Measurements from ENCODE around the gene SLC24A1. TPM values are rescaled to one million over a fixed set of nuclear protein-coding genes. Genes with fewer than 3 reads are reported as not detected.

The SLC24A1 gene
- total RNA-seq, 2 experiments from 2014 or later: 4.3 to 5.4 TPM

- ChIA-PET CTCF (interaction anchor here (0.7 to 1.3 kb wide), 2 partner anchors 13 to 22 kb away, joined by 3 to 4 read pairs; no protein-coding TSS in a partner anchor), POLR2A (interaction anchor here (1.0 kb wide), 1 partner anchor 8 kb away, joined by 3 read pairs; no protein-coding TSS in a partner anchor)
- no peak for DNase-seq
- Mint-ChIP-seq H3K27me3 (no peaks in the 10 kb centered on the region), H3K27ac (no peak overlapping the region), H3K36me3 (ENCODE audit: low read depth) (peaks cover under 1% of the 10 kb centered on the region), H3K9me3 (no peaks in the 10 kb centered on the region), H3K4me3 (no peak overlapping the region), H3K4me1 (peaks cover 6% of the 10 kb centered on the region)
Observed at GRCh38 chr15:65645392-65645791, 23.7 kb downstream of the SLC24A1 start.

GRCh38 chr15:65646486-65646885, 24.7 kb downstream of the SLC24A1 start:
- Mint-ChIP-seq H3K9me3 (no peaks in the 10 kb centered on the region), H3K4me1 (peaks cover 12% of the 10 kb centered on the region), H3K36me3 (ENCODE audit: low read depth) (peaks cover 2% of the 10 kb centered on the region), H3K27me3 (no peaks in the 10 kb centered on the region), H3K4me3 (no peak overlapping the region), H3K27ac (no peak overlapping the region)
- no peak for DNase-seq
- CTCF ChIA-PET: interaction anchor here (1.0 kb wide), 1 partner anchor 16 kb away, joined by 3 read pairs; no protein-coding TSS in a partner anchor
- POLR2A ChIA-PET: no interaction called here

- peaks cover 12% of the 10 kb centered on the region for H3K4me1 Mint-ChIP-seq
- POLR2A ChIA-PET: no interaction called here
Observed at GRCh38 chr15:65650312-65651041, 28.7 kb downstream of the SLC24A1 start.

GRCh38 chr15:65651042-65651322, 29.2 kb downstream of the SLC24A1 start:
- no peak for DNase-seq
- no peak overlapping the region for H3K4me3 Mint-ChIP-seq
- POLR2A ChIA-PET: no interaction called here
- H3K36me3 Mint-ChIP-seq (ENCODE audit: low read depth): peaks cover 5% of the 10 kb centered on the region
- no peaks in the 10 kb centered on the region for H3K27me3 Mint-ChIP-seq
- peaks cover 12% of the 10 kb centered on the region for H3K4me1 Mint-ChIP-seq
- CTCF ChIA-PET: no interaction called here
- H3K27ac Mint-ChIP-seq: no peak overlapping the region
- no peaks in the 10 kb centered on the region for H3K9me3 Mint-ChIP-seq

More at GRCh38 chr15:65650312-65651041, 28.7 kb downstream of the SLC24A1 start:
- peaks cover 5% of the 10 kb centered on the region for H3K36me3 Mint-ChIP-seq (ENCODE audit: low read depth)
- no peaks in the 10 kb centered on the region for H3K9me3 Mint-ChIP-seq
- no peak overlapping the region for H3K4me3 Mint-ChIP-seq
- no peak overlapping the region for H3K27ac Mint-ChIP-seq
- H3K27me3 Mint-ChIP-seq: no peaks in the 10 kb centered on the region
- DNase-seq: no peak
- CTCF ChIA-PET: interaction anchor here (1.2 to 1.7 kb wide), 3 partner anchors 12 to 17 kb away, joined by 4 to 8 read pairs (median 4); no protein-coding TSS in a partner anchor

- peaks cover 7% of the 10 kb centered on the region for H3K36me3 Mint-ChIP-seq (ENCODE audit: low read depth)
- DNase-seq: no peak
- H3K27ac Mint-ChIP-seq: no peak overlapping the region
- no peaks in the 10 kb centered on the region for H3K27me3 Mint-ChIP-seq
- peaks cover 12% of the 10 kb centered on the region for H3K4me1 Mint-ChIP-seq
- ChIA-PET CTCF (interaction anchor here (0.6 kb wide), 1 partner anchor 88 kb away, joined by 4 read pairs; no protein-coding TSS in a partner anchor), POLR2A (no interaction called here)
- H3K9me3 Mint-ChIP-seq: no peaks in the 10 kb centered on the region
- no peak overlapping the region for H3K4me3 Mint-ChIP-seq
Observed at GRCh38 chr15:65651831-65652749, 30.4 kb downstream of the SLC24A1 start.

GRCh38 chr15:65653341-65653740, 31.6 kb downstream of the SLC24A1 start:
- H3K9me3 Mint-ChIP-seq: no peaks in the 10 kb centered on the region
- no peak for DNase-seq
- H3K4me3 Mint-ChIP-seq: no peak overlapping the region
- POLR2A ChIA-PET: no interaction called here
- no peak overlapping the region for H3K27ac Mint-ChIP-seq
- H3K4me1 Mint-ChIP-seq: peaks cover 12% of the 10 kb centered on the region
- no peaks in the 10 kb centered on the region for H3K27me3 Mint-ChIP-seq
- peaks cover 7% of the 10 kb centered on the region for H3K36me3 Mint-ChIP-seq (ENCODE audit: low read depth)
- CTCF ChIA-PET: interaction anchor here (0.6 kb wide), 1 partner anchor 205 kb away, joined by 3 read pairs; no protein-coding TSS in a partner anchor

- Mint-ChIP-seq H3K27ac (no peak overlapping the region), H3K36me3 (ENCODE audit: low read depth) (peaks cover 10% of the 10 kb centered on the region), H3K27me3 (no peaks in the 10 kb centered on the region), H3K9me3 (no peaks in the 10 kb centered on the region), H3K4me3 (no peak overlapping the region), H3K4me1 (peaks cover 12% of the 10 kb centered on the region)
- DNase-seq: no peak
- CTCF ChIA-PET: interaction anchor here (0.6 kb wide), 1 partner anchor 204 kb away, joined by 3 read pairs; no protein-coding TSS in a partner anchor
- POLR2A ChIA-PET: no interaction called here
Observed at GRCh38 chr15:65653801-65654521, 32.2 kb downstream of the SLC24A1 start.

- peaks cover 12% of the 10 kb centered on the region for H3K36me3 Mint-ChIP-seq (ENCODE audit: low read depth)
- no peaks in the 10 kb centered on the region for H3K9me3 Mint-ChIP-seq
- H3K4me3 Mint-ChIP-seq: no peak overlapping the region
- DNase-seq: no peak
- ChIA-PET POLR2A (no interaction called here), CTCF (no interaction called here)
- H3K27ac Mint-ChIP-seq: no peak overlapping the region
- H3K4me1 Mint-ChIP-seq: peaks cover 10% of the 10 kb centered on the region
- H3K27me3 Mint-ChIP-seq: no peaks in the 10 kb centered on the region
Observed at GRCh38 chr15:65655026-65655425, 33.3 kb downstream of the SLC24A1 start.

GRCh38 chr15:65655457-65655856, 33.7 kb downstream of the SLC24A1 start:
- no peak overlapping the region for H3K4me3 Mint-ChIP-seq
- ChIA-PET POLR2A (no interaction called here), CTCF (no interaction called here)

GRCh38 chr15:65659502-65660052, 37.8 kb downstream of the SLC24A1 start:
- no peak overlapping the region for H3K27ac Mint-ChIP-seq
- no peak overlapping the region for H3K4me3 Mint-ChIP-seq
- POLR2A ChIA-PET: no interaction called here
- CTCF ChIA-PET: interaction anchor here (1.2 to 1.4 kb wide), 4 partner anchors 11 to 203 kb away, joined by 3 to 6 read pairs (median 4); no protein-coding TSS in a partner anchor
- H3K27me3 Mint-ChIP-seq: no peaks in the 10 kb centered on the region
- H3K4me1 Mint-ChIP-seq: no peaks in the 10 kb centered on the region
- H3K36me3 Mint-ChIP-seq (ENCODE audit: low read depth): peaks cover 22% of the 10 kb centered on the region
- DNase-seq: no peak
- H3K9me3 Mint-ChIP-seq: no peaks in the 10 kb centered on the region

More at GRCh38 chr15:65655457-65655856, 33.7 kb downstream of the SLC24A1 start:
- Mint-ChIP-seq H3K27me3 (no peaks in the 10 kb centered on the region), H3K4me1 (peaks cover 6% of the 10 kb centered on the region), H3K27ac (no peak overlapping the region), H3K9me3 (no peaks in the 10 kb centered on the region), H3K36me3 (ENCODE audit: low read depth) (peaks cover 12% of the 10 kb centered on the region)
- no peak for DNase-seq

GRCh38 chr15:65660927-65661326, 39.2 kb downstream of the SLC24A1 start:
- DNase-seq: no peak

GRCh38 chr15:65663521-65663920, 41.8 kb downstream of the SLC24A1 start:
- peak overlapping the region; percentile 9 for H3K27ac Mint-ChIP-seq
- no peaks in the 10 kb centered on the region for H3K27me3 Mint-ChIP-seq
- peaks cover 40% of the 10 kb centered on the region for H3K36me3 Mint-ChIP-seq (ENCODE audit: low read depth)
- H3K4me1 Mint-ChIP-seq: no peaks in the 10 kb centered on the region
- ChIA-PET CTCF (interaction anchor here (1.0 to 2.3 kb wide), 4 partner anchors 13 to 106 kb away, joined by 3 to 8 read pairs (median 4); no protein-coding TSS in a partner anchor), POLR2A (no interaction called here)
- DNase-seq: no peak
- no peaks in the 10 kb centered on the region for H3K9me3 Mint-ChIP-seq
- H3K4me3 Mint-ChIP-seq: no peak overlapping the region

More at GRCh38 chr15:65660927-65661326, 39.2 kb downstream of the SLC24A1 start:
- H3K36me3 Mint-ChIP-seq (ENCODE audit: low read depth): peaks cover 30% of the 10 kb centered on the region
- H3K27me3 Mint-ChIP-seq: no peaks in the 10 kb centered on the region
- H3K9me3 Mint-ChIP-seq: no peaks in the 10 kb centered on the region
- no peak overlapping the region for H3K4me3 Mint-ChIP-seq
- POLR2A ChIA-PET: no interaction called here
- CTCF ChIA-PET: interaction anchor here (1.2 to 1.3 kb wide), 2 partner anchors 32 to 202 kb away, joined by 3 read pairs; no protein-coding TSS in a partner anchor
- no peak overlapping the region for H3K27ac Mint-ChIP-seq
- no peaks in the 10 kb centered on the region for H3K4me1 Mint-ChIP-seq

All from activated CD4-positive, alpha-beta T cell treated with anti-CD3 and anti-CD28 coated beads, Interleukin-2, amount 10 ng/mL, durations not matched to agents 7 days and 5 days (primary cell).